RCC 7860 (cell line): Measurements from ENCODE around the gene ANKS1B.

Source experiments
- DNase-seq: peaks from one replicate; pipeline ENCODE4 v3.0.0-alpha.2; 2015; ENCODE audit warnings: low spot score
- FAIRE-seq: peaks from 2 replicates; lab custom pipeline; 2012; peaks lifted over from hg19 to GRCh38; lab: Jason Lieb, UNC

Gene ANKS1B

GRCh38 chr12:98911396-98911795, 1073.3 kb downstream of the ANKS1B start:
- FAIRE-seq: no peak
- no peak for DNase-seq

- DNase-seq (no peak), FAIRE-seq (no peak)
These were observed 1075.0 kb downstream of the ANKS1B start for GRCh38 chr12:98909746-98910145.

GRCh38 chr12:98908866-98909265, 1075.9 kb downstream of the ANKS1B start:
- DNase-seq (no peak), FAIRE-seq (no peak)

GRCh38 chr12:98903875-98904274, 1080.9 kb downstream of the ANKS1B start:
- DNase-seq: no peak
- no peak for FAIRE-seq

- DNase-seq (no peak), FAIRE-seq (no peak)
These were observed 1083.5 kb downstream of the ANKS1B start for GRCh38 chr12:98901189-98901588.

- DNase-seq (no peak), FAIRE-seq (no peak)
These were observed 1087.8 kb downstream of the ANKS1B start for GRCh38 chr12:98896938-98897337.

GRCh38 chr12:98895086-98895651, 1089.6 kb downstream of the ANKS1B start:
- no peak for DNase-seq
- FAIRE-seq: no peak

- DNase-seq (no peak), FAIRE-seq (no peak)
These were observed 1090.2 kb downstream of the ANKS1B start for GRCh38 chr12:98894412-98895085.

- FAIRE-seq (no peak), DNase-seq (no peak)
These were observed 1090.9 kb downstream of the ANKS1B start for GRCh38 chr12:98893675-98894411.

GRCh38 chr12:98893126-98893674, 1091.5 kb downstream of the ANKS1B start:
- DNase-seq (no peak), FAIRE-seq (no peak)

GRCh38 chr12:98885778-98886177, 1099.0 kb downstream of the ANKS1B start:
- DNase-seq: no peak
- no peak for FAIRE-seq

GRCh38 chr12:98883231-98883630, 1101.5 kb downstream of the ANKS1B start:
- DNase-seq (no peak), FAIRE-seq (no peak)

GRCh38 chr12:98882526-98882925, 1102.2 kb downstream of the ANKS1B start:
- no peak for DNase-seq
- no peak for FAIRE-seq

GRCh38 chr12:98873776-98874175, 1111.0 kb downstream of the ANKS1B start:
- DNase-seq (no peak), FAIRE-seq (no peak)

GRCh38 chr12:98870504-98870903, 1114.2 kb downstream of the ANKS1B start:
- DNase-seq (no peak), FAIRE-seq (no peak)

- FAIRE-seq: no peak
- DNase-seq: no peak
These were observed 1114.7 kb downstream of the ANKS1B start for GRCh38 chr12:98869886-98870503.

GRCh38 chr12:98868538-98868937, 1116.2 kb downstream of the ANKS1B start:
- FAIRE-seq (no peak), DNase-seq (no peak)

- DNase-seq (no peak), FAIRE-seq (no peak)
These were observed 1116.7 kb downstream of the ANKS1B start for GRCh38 chr12:98868076-98868475.

- FAIRE-seq (no peak), DNase-seq (no peak)
These were observed 1120.4 kb downstream of the ANKS1B start for GRCh38 chr12:98864363-98864762.

- FAIRE-seq: no peak
These were observed 1121.6 kb downstream of the ANKS1B start for GRCh38 chr12:98863167-98863566.

GRCh38 chr12:98861251-98861650, 1123.5 kb downstream of the ANKS1B start:
- FAIRE-seq: no peak

More at GRCh38 chr12:98863167-98863566, 1121.6 kb downstream of the ANKS1B start:
- DNase-seq: no peak

More at GRCh38 chr12:98861251-98861650, 1123.5 kb downstream of the ANKS1B start:
- DNase-seq: no peak
